OCI-LY7 (cell line): ENCODE data around the gene DDHD1. TPM values are rescaled to one million over a fixed set of nuclear protein-coding genes. Genes with fewer than 3 reads are reported as not detected.

Experiments used
- BruUV-seq: library from RNA; stranded (reverse); fragments of 400-500 nt; replicated peaks from 2 replicates; lab custom pipeline; 2021; lab: Mats Ljungman, UMichigan
- CTCF ChIA-PET: fragments of 300-600 bp; sonication (Branson Sonifier 250); formaldehyde crosslinking; loops from one replicate; lab custom pipeline; 2022; ENCODE audit warnings: antibody characterized with exemption; ENCODE audit not compliant: unreplicated experiment; lab: Charles Lee
- POLR2A ChIA-PET: fragments of 300-600 bp; sonication (Branson Sonifier 250); formaldehyde crosslinking; loops from one replicate; lab custom pipeline; 2022; ENCODE audit warnings: antibody characterized with exemption; lab: Charles Lee
- DNase-seq: peaks from one replicate; pipeline ENCODE4 v3.0.0-alpha.2; 2015; ENCODE audit warnings: low spot score
- H2AFZ ChIP-seq: fragments of 200-600 bp; sonication (generic), shearing (Covaris generic); 2 replicates; pipeline ENCODE4 v1.6.1; 2014; ENCODE audit warnings: mild to moderate bottlenecking, antibody characterized with exemption, low read length, moderate library complexity
- H3K27ac ChIP-seq: fragments of 200-600 bp; sonication (generic); 2 replicates; pipeline ENCODE4 v1.5.1; 2014; ENCODE audit warnings: mixed run types, low read depth, mild to moderate bottlenecking, moderate library complexity, low read length, inconsistent platforms; ENCODE audit not compliant: poor library complexity, severe bottlenecking
- H3K36me3 ChIP-seq: fragments of 200-600 bp; sonication (generic); 2 replicates; pipeline ENCODE4 v1.6.1; 2014; ENCODE audit warnings: mild to moderate bottlenecking, antibody characterized with exemption, low read length, moderate library complexity, mixed read lengths; ENCODE audit not compliant: insufficient read depth
- H3K4me1 ChIP-seq: fragments of 200-600 bp; sonication (generic); 2 replicates; pipeline ENCODE4 v1.5.1; 2014; ENCODE audit warnings: mild to moderate bottlenecking, low read length; ENCODE audit not compliant: insufficient read depth, poor library complexity, severe bottlenecking
- H3K4me2 ChIP-seq: fragments of 200-600 bp; sonication (generic); 2 replicates; pipeline ENCODE4 v1.6.1; 2014; ENCODE audit warnings: mild to moderate bottlenecking, low read length
- H3K4me3 ChIP-seq: fragments of 200-600 bp; sonication (generic); 2 replicates; pipeline ENCODE4 v1.5.1; 2014; ENCODE audit warnings: mild to moderate bottlenecking, low read depth, low read length; ENCODE audit not compliant: poor library complexity, severe bottlenecking
- H3K79me2 ChIP-seq: fragments of 200-600 bp; sonication (generic); 2 replicates; pipeline ENCODE4 v1.6.1; 2016; ENCODE audit warnings: low read depth, mild to moderate bottlenecking, low read length, moderate library complexity, mixed read lengths; ENCODE audit not compliant: insufficient read depth
- H3K9me2 ChIP-seq: fragments of 200-600 bp; sonication (generic); 2 replicates; pipeline ENCODE4 v1.6.1; 2016; ENCODE audit warnings: mild to moderate bottlenecking, low read length, mixed read lengths; ENCODE audit not compliant: insufficient read depth
- H3K9me3 ChIP-seq: fragments of 200-600 bp; sonication (generic); 2 replicates; pipeline ENCODE4 v1.6.1; 2014; ENCODE audit warnings: mild to moderate bottlenecking, mixed run types, low read length, mixed read lengths
- H4K20me1 ChIP-seq: fragments of 200-600 bp; sonication (generic); 2 replicates; pipeline ENCODE4 v1.6.1; 2014; ENCODE audit warnings: mild to moderate bottlenecking, antibody characterized with exemption, low read length, moderate library complexity, mixed read lengths; ENCODE audit not compliant: insufficient read depth
- EZH2phosphoT487 ChIP-seq: fragments of 200-600 bp; sonication (generic); IDR thresholded peaks from 2 replicates; pipeline ENCODE4 v1.6.1; 2018; ENCODE audit warnings: low read depth, borderline replicate concordance, mild to moderate bottlenecking, mixed run types, antibody characterized with exemption, low read length, moderate library complexity, mixed read lengths
- intact Hi-C: fragments of 100-400 bp; cut with micrococcal nuclease; formaldehyde crosslinking; loops from one replicate; pipeline ENCODE4 v1.10.0; 2022; ENCODE audit not compliant: unreplicated experiment
- total RNA-seq, 2 experiments: library from RNA; depleted of rRNA in 1 of 2; stranded (reverse); fragments of >200 nt in 1 of 2; shearing (Covaris generic) in 1 of 2; gene quantifications; 2 replicates each; pipeline ENCODE4 v1.2.3, GENCODE V29; 2014 to 2022
- TF ChIP-seq, protein P1 (sequence below): fragments of 200-600 bp; sonication (generic); conservative IDR thresholded peaks from 2 replicates; pipeline ENCODE4 v1.5.1; 2014; ENCODE audit warnings: mild to moderate bottlenecking, antibody characterized with exemption, low read length, moderate library complexity, mixed read lengths

Gene DDHD1
- total RNA-seq, 2 experiments from 2014 or later = 28.7 to 45.2 TPM

DNA sequence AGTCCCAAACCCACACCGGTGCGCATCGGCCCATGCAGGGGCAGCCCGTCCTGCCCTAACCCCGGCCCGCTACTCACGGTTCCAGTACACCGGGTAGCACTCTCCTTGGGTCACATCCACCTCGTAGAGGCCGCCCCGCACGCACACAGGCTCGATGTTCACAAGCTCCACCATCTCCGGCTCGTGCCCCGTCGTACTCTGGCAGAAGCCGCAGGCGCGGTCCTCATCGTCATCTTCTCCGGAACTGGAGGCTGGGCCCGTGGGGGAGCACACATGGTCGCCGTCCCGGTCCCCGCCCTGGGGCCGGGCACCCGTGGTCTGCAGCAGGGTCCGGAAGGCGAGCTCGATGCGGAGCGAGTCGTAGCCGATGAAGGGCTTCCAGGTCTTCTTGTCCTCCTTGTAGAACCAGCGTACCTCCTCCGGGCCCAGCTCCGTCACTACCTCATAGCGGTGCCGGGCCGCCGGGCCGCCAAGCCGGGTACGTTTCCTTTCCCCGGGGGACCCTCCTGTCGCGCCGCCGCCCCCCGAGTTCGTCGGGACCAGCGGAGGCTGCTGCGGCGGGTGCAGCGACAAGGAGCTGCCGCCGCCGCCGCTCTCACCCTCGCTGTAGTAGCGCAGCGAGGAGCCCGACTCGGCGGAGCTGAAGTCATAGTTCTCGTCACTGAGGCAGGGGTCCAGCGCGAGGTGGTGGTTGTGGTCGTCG is 788 bp downstream of the DDHD1 start:
- BruUV-seq = no TSS peak

DNA sequence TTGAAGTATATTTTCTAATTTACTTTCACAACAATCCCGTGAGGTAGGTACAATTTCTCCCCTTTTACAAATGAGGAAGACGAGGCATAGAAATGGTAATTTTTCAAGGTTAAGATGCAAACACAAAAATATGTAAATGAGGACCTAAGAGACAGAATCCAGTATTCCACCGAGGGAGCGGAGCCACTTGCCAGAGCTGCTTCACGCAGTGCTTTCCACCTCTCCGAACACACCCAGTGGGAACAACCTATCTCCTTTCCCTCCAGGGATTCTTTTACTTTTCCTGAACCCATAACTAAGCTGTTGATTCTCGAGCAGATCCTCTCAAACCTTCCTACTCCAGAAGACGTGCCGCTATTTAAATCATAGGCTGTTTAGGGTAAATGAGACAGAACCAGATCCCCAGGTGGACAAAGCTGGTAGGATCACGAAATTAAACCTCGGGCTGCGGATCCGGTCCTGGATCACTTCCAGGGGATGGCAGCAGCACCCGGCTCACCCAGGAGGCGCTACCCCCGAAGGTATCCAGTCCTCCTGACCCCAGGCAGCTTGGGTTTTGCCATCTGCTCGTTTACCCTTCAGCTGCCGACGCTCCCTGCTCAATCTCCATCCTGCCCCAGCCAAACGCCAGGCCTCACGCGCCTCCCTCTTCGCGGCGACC is 1.5 kb downstream of the DDHD1 start:
- H3K9me3 ChIP-seq = no peaks in the 10 kb centered on the region
- peak overlapping the region; percentile 86 for H3K4me2 ChIP-seq
- H2AFZ ChIP-seq = peak overlapping the region; percentile 57; the same call in 1 of the 2 replicates
- H3K27ac ChIP-seq = peak overlapping the region; percentile 81
- no peaks in the 10 kb centered on the region for H3K9me2 ChIP-seq
- peaks cover 43% of the 10 kb centered on the region for H4K20me1 ChIP-seq
- ChIA-PET CTCF (interaction anchor here (0.5 kb wide), 1 partner anchor 76 kb away, joined by 4 read pairs; no protein-coding TSS in a partner anchor), POLR2A (interaction anchor here (1.3 to 3.5 kb wide), 6 partner anchors 10 to 66 kb away, joined by 3 to 38 read pairs (median 7); no protein-coding TSS in a partner anchor)
- peaks cover 6% of the 10 kb centered on the region; the same call in 1 of the 2 replicates for H3K36me3 ChIP-seq
- peak overlapping the region; percentile 85 for H3K4me3 ChIP-seq
- intact Hi-C loops = loop anchor here (2.0 to 5.0 kb wide), 5 partner anchors 66 to 1246 kb away; partner anchors contain the start of gene CDKN3
- peak; percentile 51 for DNase-seq
- peaks cover 57% of the 10 kb centered on the region for H3K79me2 ChIP-seq
- TF ChIP-seq EZH2phosphoT487 = no peak
- TF ChIP-seq, protein P1, sequence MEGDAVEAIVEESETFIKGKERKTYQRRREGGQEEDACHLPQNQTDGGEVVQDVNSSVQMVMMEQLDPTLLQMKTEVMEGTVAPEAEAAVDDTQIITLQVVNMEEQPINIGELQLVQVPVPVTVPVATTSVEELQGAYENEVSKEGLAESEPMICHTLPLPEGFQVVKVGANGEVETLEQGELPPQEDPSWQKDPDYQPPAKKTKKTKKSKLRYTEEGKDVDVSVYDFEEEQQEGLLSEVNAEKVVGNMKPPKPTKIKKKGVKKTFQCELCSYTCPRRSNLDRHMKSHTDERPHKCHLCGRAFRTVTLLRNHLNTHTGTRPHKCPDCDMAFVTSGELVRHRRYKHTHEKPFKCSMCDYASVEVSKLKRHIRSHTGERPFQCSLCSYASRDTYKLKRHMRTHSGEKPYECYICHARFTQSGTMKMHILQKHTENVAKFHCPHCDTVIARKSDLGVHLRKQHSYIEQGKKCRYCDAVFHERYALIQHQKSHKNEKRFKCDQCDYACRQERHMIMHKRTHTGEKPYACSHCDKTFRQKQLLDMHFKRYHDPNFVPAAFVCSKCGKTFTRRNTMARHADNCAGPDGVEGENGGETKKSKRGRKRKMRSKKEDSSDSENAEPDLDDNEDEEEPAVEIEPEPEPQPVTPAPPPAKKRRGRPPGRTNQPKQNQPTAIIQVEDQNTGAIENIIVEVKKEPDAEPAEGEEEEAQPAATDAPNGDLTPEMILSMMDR = peak; percentile 31; the same call in 1 of the 2 replicates
- BruUV-seq = no TSS peak
- peaks cover 46% of the 10 kb centered on the region for H3K4me1 ChIP-seq

More for the DNA sequence above, 788 bp downstream of the DDHD1 start:
- Histone ChIP-seq H3K9me2 (no peaks in the 10 kb centered on the region), H3K9me3 (no peaks in the 10 kb centered on the region), H3K27ac (peak overlapping the region; percentile 81), H4K20me1 (peaks cover 39% of the 10 kb centered on the region), H3K4me3 (peak overlapping the region; percentile 85), H3K4me2 (peak overlapping the region; percentile 86), H3K4me1 (peaks cover 39% of the 10 kb centered on the region), H3K79me2 (peaks cover 50% of the 10 kb centered on the region), H3K36me3 (peaks cover 6% of the 10 kb centered on the region; the same call in 1 of the 2 replicates), H2AFZ (peak overlapping the region; percentile 57)
- CTCF ChIA-PET = interaction anchor here (0.6 to 0.9 kb wide), 2 partner anchors 43 to 1011 kb away, joined by 3 to 4 read pairs; no protein-coding TSS in a partner anchor
- peak; percentile 68 for DNase-seq
- intact Hi-C loops = loop anchor here (2.0 to 5.0 kb wide), 4 partner anchors 65 to 1245 kb away; partner anchors contain the start of gene CDKN3
- TF ChIP-seq, protein P1 = no peak
- TF ChIP-seq EZH2phosphoT487 = no peak
- POLR2A ChIA-PET = interaction anchor here (0.8 to 3.5 kb wide), 8 partner anchors 10 to 66 kb away, joined by 3 to 38 read pairs (median 6); no protein-coding TSS in a partner anchor
